GM18517 (cell line): ENCODE measurements around the gene DOK5.

Source experiments
- ATAC-seq: cut with Tn5 transposase; IDR thresholded peaks from one replicate; pipeline ENCODE4 v1.9.1; 2021; ENCODE audit warnings: mild to moderate bottlenecking, moderate library complexity; ENCODE audit not compliant: unreplicated experiment

DOK5 gene

DNA sequence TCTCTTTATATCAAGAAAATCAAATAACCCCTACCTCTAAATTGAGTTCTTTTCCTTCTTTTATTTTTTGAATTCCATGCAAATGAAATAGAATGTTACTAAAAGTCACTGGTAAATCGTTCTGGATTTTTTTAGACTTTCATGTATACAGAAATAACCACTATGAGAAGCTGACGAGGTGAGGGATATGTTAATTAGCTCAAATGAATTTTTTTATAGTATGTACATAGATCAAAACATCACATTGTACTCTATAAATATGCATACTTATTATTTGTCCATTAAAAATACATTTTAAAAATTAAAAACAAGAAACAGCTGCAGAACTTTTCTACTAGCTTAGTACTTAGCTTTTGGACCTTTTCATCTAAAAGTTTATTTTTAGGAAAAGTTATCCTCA lies 165.4 kb downstream of the DOK5 start:
- ATAC-seq, result no peak

GRCh38 chr20:54642864-54643667 lies 167.7 kb downstream of the DOK5 start:
- no peak for ATAC-seq

DNA sequence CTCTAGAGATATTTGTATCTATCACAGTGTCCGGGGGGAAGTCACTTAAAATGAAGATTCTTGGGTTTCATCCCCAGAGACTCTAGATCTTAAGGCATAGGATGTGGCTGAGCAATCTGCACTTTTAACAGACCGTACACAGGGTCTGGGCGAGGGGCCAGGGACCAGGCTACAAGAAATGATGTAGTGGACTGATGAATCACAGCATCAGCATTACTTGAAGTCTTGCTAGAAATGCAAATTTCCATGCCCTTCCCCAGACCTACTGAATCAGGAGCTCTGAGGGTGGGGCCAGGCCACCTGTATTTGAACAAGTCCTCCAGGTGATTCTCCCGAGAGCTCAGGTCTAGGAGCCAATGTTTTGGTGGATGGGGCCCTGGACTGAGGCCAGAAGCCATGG lies 168.4 kb downstream of the DOK5 start:
- no peak for ATAC-seq

GRCh38 chr20:54645445-54646155 lies 170.2 kb downstream of the DOK5 start:
- no peak for ATAC-seq

- ATAC-seq, result no peak
These were observed 170.7 kb downstream of the DOK5 start for GRCh38 chr20:54646156-54646517.

DNA sequence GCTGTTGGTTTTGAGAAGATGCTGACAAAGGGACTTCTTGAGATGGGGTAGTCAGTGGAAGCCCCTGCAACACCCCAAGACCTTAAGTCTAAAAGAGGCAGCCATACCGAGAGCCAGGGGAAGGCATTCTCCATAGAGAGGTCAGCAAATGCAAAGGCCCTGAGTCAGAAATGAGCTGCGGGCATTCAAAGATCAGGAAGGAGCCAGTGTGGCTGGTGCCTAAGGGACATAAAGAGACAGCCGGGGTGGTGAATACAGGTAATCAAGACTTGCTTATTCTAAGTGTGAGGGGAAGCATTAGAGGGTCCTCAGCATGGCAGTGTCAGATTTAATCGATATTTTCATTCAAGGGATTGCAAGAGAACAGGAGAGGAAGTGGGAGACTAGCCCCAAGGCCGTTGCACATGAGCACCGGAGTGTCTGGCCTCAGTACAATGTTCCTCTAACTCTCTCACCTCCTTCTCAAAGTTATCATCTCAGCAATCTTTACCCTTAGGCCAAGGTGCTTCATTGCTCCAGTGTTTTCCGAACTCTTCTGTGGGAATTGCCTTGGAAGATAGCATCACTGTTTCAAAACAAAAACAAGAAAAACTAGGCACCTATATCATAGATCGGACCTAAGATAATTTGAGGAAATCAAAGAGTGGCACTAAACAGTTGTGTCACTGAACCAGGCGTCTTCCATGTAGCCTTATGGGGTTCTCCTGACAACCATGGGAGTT lies 173.2 kb downstream of the DOK5 start:
- ATAC-seq, result no peak

DNA sequence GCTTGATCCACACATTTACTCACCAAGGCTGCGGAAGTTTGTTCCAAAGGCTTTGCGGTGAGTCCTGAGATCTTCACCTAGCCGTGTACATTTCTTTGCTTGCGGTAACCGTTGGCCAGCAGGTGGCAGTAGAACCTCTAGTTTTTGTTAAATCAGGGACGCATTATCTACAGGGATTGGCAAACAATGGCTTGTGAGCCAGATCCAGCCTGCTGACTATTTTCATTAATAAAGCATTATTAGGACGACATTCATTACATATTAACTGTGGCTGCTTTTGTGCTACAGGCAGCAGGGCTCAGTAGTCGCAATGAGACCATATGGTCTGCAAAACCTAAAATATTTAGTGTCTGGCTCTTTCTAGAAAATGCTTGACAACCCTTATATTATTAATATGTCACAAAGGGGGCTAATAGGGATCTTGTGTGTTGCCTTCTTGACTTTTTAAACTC lies 174.1 kb downstream of the DOK5 start:
- ATAC-seq, result no peak

GRCh38 chr20:54650052-54650719 lies 174.8 kb downstream of the DOK5 start:
- ATAC-seq, result no peak

DNA sequence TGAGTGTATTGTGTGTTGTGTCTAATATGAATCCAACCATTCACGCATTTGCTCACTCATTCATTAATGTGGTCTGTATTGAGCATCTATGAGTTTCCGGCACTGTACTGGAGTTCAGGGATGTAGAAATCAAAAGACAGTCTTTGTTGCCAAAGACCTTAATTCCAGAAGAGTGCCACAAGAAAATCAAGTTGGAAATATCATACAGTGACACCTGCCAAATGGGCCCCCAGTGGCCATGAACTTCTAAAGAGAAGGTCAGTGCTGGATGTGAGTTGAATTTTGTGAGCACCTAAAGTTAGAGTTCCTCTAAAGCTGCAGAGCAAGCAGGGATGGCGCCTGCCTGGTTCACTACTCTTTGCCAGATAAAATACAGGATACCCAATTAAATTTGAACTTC lies 175.9 kb downstream of the DOK5 start:
- ATAC-seq, result no peak

DNA sequence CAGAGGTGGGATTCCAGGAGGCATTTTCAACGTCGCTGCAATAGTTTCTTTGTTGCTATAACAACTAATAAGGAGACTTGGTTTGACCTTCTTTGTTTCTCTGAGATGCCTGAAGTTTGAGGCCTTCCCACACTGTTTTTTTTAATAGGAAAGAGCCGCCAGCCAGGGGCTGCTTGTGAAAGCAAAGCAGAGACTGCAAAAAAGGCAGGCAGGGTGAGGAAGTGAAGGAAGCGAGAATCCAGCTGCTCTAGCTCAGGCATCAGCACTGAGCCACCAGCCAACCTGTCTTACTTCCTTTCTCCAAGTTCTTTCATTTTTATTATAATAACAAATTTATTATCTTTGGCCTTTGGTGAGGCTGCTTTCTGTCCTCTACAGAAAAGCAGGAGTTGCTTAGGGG lies 179.1 kb downstream of the DOK5 start:
- ATAC-seq, result no peak

DNA sequence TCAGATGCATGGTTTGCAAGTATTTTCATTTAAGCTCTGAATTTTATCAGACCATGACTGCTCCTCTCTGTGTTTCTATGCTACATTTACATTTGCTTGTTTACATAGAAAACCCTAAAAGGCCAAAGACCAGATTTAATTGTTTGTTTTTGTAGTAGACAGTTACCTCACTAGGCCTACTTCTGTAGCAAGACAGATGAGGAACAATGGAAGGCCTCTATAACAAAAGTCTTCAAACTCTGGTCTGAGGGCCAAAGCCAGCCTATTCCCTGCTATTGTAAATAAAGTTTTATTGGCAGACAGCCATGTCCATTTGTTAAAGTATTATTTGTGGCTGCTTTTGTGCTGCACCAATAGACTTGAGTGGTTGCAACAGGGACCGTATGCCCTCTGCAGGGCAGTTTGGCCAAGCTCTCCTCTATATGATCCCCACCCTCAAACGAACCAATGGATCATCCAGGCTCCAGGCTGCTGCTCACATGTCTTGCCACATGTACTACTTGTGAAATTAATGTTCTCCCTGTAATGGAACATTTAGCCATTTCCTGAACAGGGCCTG lies 182.0 kb downstream of the DOK5 start:
- ATAC-seq, result no peak

- no peak for ATAC-seq
These were observed 183.1 kb downstream of the DOK5 start for GRCh38 chr20:54658525-54658924.

- ATAC-seq, result no peak
These were observed 185.9 kb downstream of the DOK5 start for GRCh38 chr20:54661265-54661664.

DNA sequence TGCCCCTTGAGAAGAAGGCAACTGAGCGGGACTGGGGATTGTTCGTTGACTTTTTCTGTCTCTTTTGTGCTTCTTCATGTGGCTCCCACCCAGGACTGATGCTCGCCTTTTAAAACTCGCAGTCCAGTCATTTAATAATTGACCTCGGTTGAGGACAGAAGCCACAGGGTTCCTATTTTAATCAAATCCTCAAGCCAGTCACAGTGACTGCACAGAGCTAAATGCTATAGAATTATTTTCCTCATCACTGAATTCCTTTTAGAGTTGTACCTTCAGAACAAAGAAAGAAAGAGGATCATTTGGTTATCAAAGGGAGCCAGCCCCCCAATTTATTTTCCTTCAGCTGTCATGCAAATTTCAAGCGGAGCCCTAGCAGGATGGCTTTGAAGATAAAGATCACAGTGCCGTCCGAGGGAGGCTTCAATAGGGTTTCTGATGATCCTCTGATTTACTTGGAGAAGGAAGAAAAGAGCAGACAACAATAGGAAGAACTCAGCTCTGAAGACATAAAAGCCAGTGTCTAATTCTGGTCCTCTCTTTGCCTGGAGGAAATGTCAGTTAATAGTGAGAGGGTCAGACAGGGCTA lies 186.6 kb downstream of the DOK5 start:
- ATAC-seq, result no peak

DNA sequence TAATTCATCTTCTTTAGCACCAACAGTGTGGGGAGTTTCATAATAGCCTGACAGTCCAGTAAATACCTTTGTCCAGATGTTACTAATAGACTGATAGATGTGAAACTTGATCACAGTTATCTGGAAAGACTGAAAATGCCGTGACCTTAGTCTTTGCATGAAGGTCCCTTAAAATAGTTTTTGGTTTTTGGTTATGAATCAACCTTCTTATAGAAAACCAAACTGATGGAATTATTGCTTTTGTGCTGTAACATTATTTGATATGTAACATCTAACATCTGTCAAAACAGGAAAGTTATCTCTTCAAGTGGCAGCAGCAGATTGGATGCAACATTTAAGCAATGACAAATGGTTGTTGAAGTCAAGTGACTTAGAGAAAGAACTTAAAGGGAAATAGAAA lies 190.4 kb downstream of the DOK5 start:
- ATAC-seq, result no peak

GRCh38 chr20:54668271-54669039 lies 193.1 kb downstream of the DOK5 start:
- peak; percentile 56 for ATAC-seq

- no peak for ATAC-seq
These were observed 193.6 kb downstream of the DOK5 start for GRCh38 chr20:54669040-54669363.

- ATAC-seq, result no peak
These were observed 202.9 kb downstream of the DOK5 start for GRCh38 chr20:54678253-54678652.

DNA sequence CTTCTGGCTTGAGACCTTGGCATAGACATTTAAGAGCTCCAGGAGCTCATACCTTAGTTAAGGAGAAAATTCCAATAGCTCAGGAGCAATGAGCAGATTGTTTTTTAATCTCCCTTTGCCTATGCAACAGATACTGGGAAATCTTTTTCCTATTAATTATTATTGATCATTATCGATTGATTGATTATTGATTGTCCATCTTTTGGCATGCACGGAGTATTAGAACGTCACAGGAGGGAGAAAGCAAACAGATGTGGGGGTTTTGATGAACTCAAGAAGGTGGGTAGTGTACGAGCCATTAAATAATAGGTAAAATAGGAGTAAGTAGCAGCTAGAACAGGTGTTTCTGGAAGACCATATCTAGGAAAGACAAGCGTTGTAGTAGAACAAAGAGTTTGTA lies 205.0 kb downstream of the DOK5 start:
- ATAC-seq, result no peak
